Right cardiac atrium (tissue), 5 donors: ENCODE measurements around the gene DNAH5. TPM values are rescaled to one million over a fixed set of nuclear protein-coding genes. Genes with fewer than 3 reads are reported as not detected.
"Not testable (repeated sequence)": the region's sequence is repeated elsewhere in the genome, so short reads cannot be mapped to it uniquely, and the experiment has no call there.

ENCODE experiments used
- ATAC-seq, 2 donors: fragments of 200-7000 bp; cut with Tn5 transposase; one replicate each; pipeline versions ENCODE4 v1.8.0 to v1.9.1; 2020; ENCODE audit warnings: moderate library complexity in 2 of 2, mild to moderate bottlenecking in 1 of 2
- DNase-seq, 3 donors: peaks; one replicate each; pipeline ENCODE4 v3.0.0-alpha.2; 2020
- H3K27ac ChIP-seq: one replicate; pipeline ENCODE4 v1.5.1; 2013; ENCODE audit warnings: mild to moderate bottlenecking, low read length, control low read depth, moderate library complexity
- H3K27me3 ChIP-seq: one replicate; pipeline ENCODE4 v1.6.1; 2013; ENCODE audit not compliant: control insufficient read depth, insufficient read depth
- H3K4me1 ChIP-seq: one replicate; pipeline ENCODE4 v1.6.1; 2013; ENCODE audit warnings: low read length; ENCODE audit not compliant: control insufficient read depth, insufficient read depth
- H3K4me3 ChIP-seq: one replicate; pipeline ENCODE4 v1.5.1; 2013; ENCODE audit warnings: low read length, control low read depth
- H3K9me3 ChIP-seq: one replicate; pipeline ENCODE4 v1.6.1; 2013; ENCODE audit warnings: low read length; ENCODE audit not compliant: control insufficient read depth
- WGBS: extraction: QIAGEN DNeasy Blood & Tissue Kit; methylation state at CpG from one replicate; pipeline ENCODE4 v1.1.7; 2013; 5-methylcytosine and 5-hydroxymethylcytosine counted together
- intact Hi-C, 4 donors: fragments of 100-400 bp; cut with DNase I; formaldehyde crosslinking; loops; one replicate each; pipeline versions ENCODE4 v1.11.0 to v1.14.0; 2022 to 2023
- long read RNA-seq, 4 donors: library from polyadenylated mRNA; unstranded; transcript quantifications; one replicate each; pipeline ENCODE4 v2.0.0, GENCODE V29; 2020 to 2021
- polyA plus RNA-seq: library from polyadenylated mRNA; stranded (reverse); fragments of 200-250 nt; gene quantifications from one replicate; pipeline ENCODE4 v1.2.3, GENCODE V29; 2013
- total RNA-seq, 4 donors: library from RNA; stranded (reverse); fragmentation: NEBNext Ultra II Directional; extraction: Animal tissue kit (Norgen Biotek cat#: 25700); gene quantifications; one replicate each; pipeline ENCODE4 v1.2.1, GENCODE V29; 2021
- donor health status: healthy with polysubstance abuse.
- donor health status: DM: no; HTN: yes; CAD: no.
- donor health status: DM: no; HTN: no; CAD: no.
- donor health status: DM: no; HTN: yes; CAD: no; lungs with severe emphysema.
- donor health status: DM: yes; HTN: yes; CAD: no.

The DNAH5 gene
- total RNA-seq, result under 1 TPM; 0.06 to 0.61 (median 0.19) TPM
- 0.02 TPM for polyA plus RNA-seq
- long read RNA-seq, donor 1, result 0 reads
- long read RNA-seq, donor 2, result 0 reads
- long read RNA-seq, donor 3, partial matches to known transcripts, result 0 of 1 reads
- long read RNA-seq, donor 3, other reads (novel, unspliced or antisense), result 1 of 1 reads
- long read RNA-seq, donor 4, result 0 reads

GRCh38 chr5:13944560-13945199 lies at the start of gene DNAH5:
DNAH5 (minus strand) TSS chr5:13944688; CDS start chr5:13944438, 250 bp downstream.
- Histone ChIP-seq H3K27me3 (no peaks in the 10 kb centered on the region), H3K4me3 (no peak within 1 kb of the TSS), H3K9me3 (peaks cover 8% of the 10 kb centered on the region), H3K4me1 (no peaks in the 10 kb centered on the region), H3K27ac (no peak within 1 kb of the TSS)
- intact Hi-C loops, result no loop called here
- WGBS, result 77% methylated on average over 4 of the region's 4 CpGs
- DNase-seq (no peak), ATAC-seq (no peak)

GRCh38 chr5:13993926-13994325 lies 49.4 kb upstream of the DNAH5 start:
- intact Hi-C loops, result loop anchor here in 2 of 4 donors (10.0 kb wide), 3 partner anchors 101 to 281 kb away; no protein-coding TSS in a partner anchor
- no peak for ATAC-seq
- 57% methylated on average over 11 of the region's 11 CpGs for WGBS

GRCh38 chr5:13992795-13993194 lies 48.3 kb upstream of the DNAH5 start:
- no peak for ATAC-seq

More at GRCh38 chr5:13993926-13994325, 49.4 kb upstream of the DNAH5 start:
- DNase-seq, result no peak
- peaks cover 2% of the 10 kb centered on the region for H3K9me3 ChIP-seq
- H3K4me3 ChIP-seq, result no peak overlapping the region
- no peaks in the 10 kb centered on the region for H3K4me1 ChIP-seq
- H3K27ac ChIP-seq, result no peak overlapping the region
- no peaks in the 10 kb centered on the region for H3K27me3 ChIP-seq

GRCh38 chr5:13991365-13991764 lies 46.9 kb upstream of the DNAH5 start:
- no peak for ATAC-seq
- intact Hi-C loops, result loop anchor here in 2 of 4 donors (10.0 kb wide), 3 partner anchors 103 to 283 kb away; no protein-coding TSS in a partner anchor
- Histone ChIP-seq H3K4me3 (no peak overlapping the region), H3K27me3 (no peaks in the 10 kb centered on the region), H3K9me3 (no peaks in the 10 kb centered on the region), H3K27ac (no peak overlapping the region), H3K4me1 (no peaks in the 10 kb centered on the region)
- WGBS, result 52% methylated on average over 3 of the region's 3 CpGs
- DNase-seq, result no peak

More at GRCh38 chr5:13992795-13993194, 48.3 kb upstream of the DNAH5 start:
- 94% methylated on average over 4 of the region's 4 CpGs for WGBS
- intact Hi-C loops, result loop anchor here in 2 of 4 donors (10.0 kb wide), 3 partner anchors 102 to 282 kb away; no protein-coding TSS in a partner anchor
- Histone ChIP-seq H3K4me1 (no peaks in the 10 kb centered on the region), H3K9me3 (peaks cover 2% of the 10 kb centered on the region), H3K27ac (no peak overlapping the region), H3K4me3 (no peak overlapping the region), H3K27me3 (no peaks in the 10 kb centered on the region)
- DNase-seq, result no peak

- Histone ChIP-seq H3K9me3 (no peaks in the 10 kb centered on the region), H3K4me3 (no peak overlapping the region), H3K27me3 (no peaks in the 10 kb centered on the region), H3K4me1 (no peaks in the 10 kb centered on the region), H3K27ac (no peak overlapping the region)
- no peak for ATAC-seq
- 83% methylated on average over 2 of the region's 2 CpGs for WGBS
- intact Hi-C loops, result loop anchor here in 2 of 4 donors (10.0 kb wide), 3 partner anchors 104 to 284 kb away; no protein-coding TSS in a partner anchor
- DNase-seq, result no peak
Observed at GRCh38 chr5:13990896-13991295, 46.4 kb upstream of the DNAH5 start.

GRCh38 chr5:13989832-13990231 lies 45.3 kb upstream of the DNAH5 start:
- H3K9me3 ChIP-seq, result no peaks in the 10 kb centered on the region
- intact Hi-C loops, result loop anchor here in 3 of 4 donors (5.0 to 10.0 kb wide), 7 partner anchors 105 to 655 kb away; no protein-coding TSS in a partner anchor
- 86% methylated on average over 2 of the region's 2 CpGs for WGBS

GRCh38 chr5:13987843-13988464 lies 43.5 kb upstream of the DNAH5 start:
- DNase-seq, result peak in 2 of 3 donors; percentile 28 to 68

More at GRCh38 chr5:13989832-13990231, 45.3 kb upstream of the DNAH5 start:
- ATAC-seq (no peak), DNase-seq (no peak)
- Histone ChIP-seq H3K4me1 (no peaks in the 10 kb centered on the region), H3K27me3 (no peaks in the 10 kb centered on the region), H3K4me3 (no peak overlapping the region), H3K27ac (no peak overlapping the region)

GRCh38 chr5:13985731-13986418 lies 41.4 kb upstream of the DNAH5 start:
- DNase-seq (no peak), ATAC-seq (no peak)
- no peaks in the 10 kb centered on the region for H3K4me1 ChIP-seq
- intact Hi-C loops, result loop anchor here in 3 of 4 donors (5.0 to 10.0 kb wide), 4 partner anchors 279 to 659 kb away; no protein-coding TSS in a partner anchor
- no peak overlapping the region for H3K4me3 ChIP-seq
- peaks cover 1% of the 10 kb centered on the region for H3K9me3 ChIP-seq
- H3K27ac ChIP-seq, result no peak overlapping the region
- no peaks in the 10 kb centered on the region for H3K27me3 ChIP-seq
- 48% methylated on average over 12 of the region's 12 CpGs for WGBS

More at GRCh38 chr5:13987843-13988464, 43.5 kb upstream of the DNAH5 start:
- Histone ChIP-seq H3K27ac (no peak overlapping the region), H3K9me3 (peaks cover 1% of the 10 kb centered on the region), H3K4me3 (no peak overlapping the region), H3K27me3 (no peaks in the 10 kb centered on the region), H3K4me1 (no peaks in the 10 kb centered on the region)
- WGBS, result 14% methylated on average over 7 of the region's 7 CpGs
- ATAC-seq, result peak; percentile 59 to 67
- intact Hi-C loops, result loop anchor here in 3 of 4 donors (5.0 to 10.0 kb wide), 4 partner anchors 277 to 657 kb away; no protein-coding TSS in a partner anchor

GRCh38 chr5:13984888-13985287 lies 40.4 kb upstream of the DNAH5 start:
- DNase-seq, H3K27ac ChIP-seq, ATAC-seq, H3K9me3 ChIP-seq, H3K4me1 ChIP-seq, H3K4me3 ChIP-seq, H3K27me3 ChIP-seq: not testable (repeated sequence)
- intact Hi-C loops, result loop anchor here in 3 of 4 donors (5.0 to 10.0 kb wide), 4 partner anchors 280 to 660 kb away; no protein-coding TSS in a partner anchor
- 92% methylated on average over 5 of the region's 5 CpGs for WGBS
